ENCODE data around the gene NCAPG2.

NCAPG2 gene

GRCh38 chr7:158592541-158592940, 112.1 kb downstream of the NCAPG2 start:
- no peak for DNase-seq

GRCh38 chr7:158591944-158592343, 112.7 kb downstream of the NCAPG2 start:
- DNase-seq: no peak

- no peak for DNase-seq
Observed at GRCh38 chr7:158590181-158590530, 114.4 kb downstream of the NCAPG2 start.

GRCh38 chr7:158589653-158590052, 115.0 kb downstream of the NCAPG2 start:
- no peak for DNase-seq

- DNase-seq: no peak
Observed at GRCh38 chr7:158588878-158589442, 115.6 kb downstream of the NCAPG2 start.

GRCh38 chr7:158588085-158588877, 116.3 kb downstream of the NCAPG2 start:
- no peak for DNase-seq

GRCh38 chr7:158587162-158588084, 117.2 kb downstream of the NCAPG2 start, which contains the start of gene PTPRN2:
Gene PTPRN2, minus strand, starts transcription at chr7:158587823.
- DNase-seq: no peak

GRCh38 chr7:158586499-158587161, 118.0 kb downstream of the NCAPG2 start:
- no peak for DNase-seq

- DNase-seq: no peak
Observed at GRCh38 chr7:158585721-158586498, 118.7 kb downstream of the NCAPG2 start.

GRCh38 chr7:158584407-158584806, 120.2 kb downstream of the NCAPG2 start:
- no peak for DNase-seq

- no peak for DNase-seq
Observed at GRCh38 chr7:158583810-158584209, 120.8 kb downstream of the NCAPG2 start.

GRCh38 chr7:158583143-158583542, 121.5 kb downstream of the NCAPG2 start:
- no peak for DNase-seq

- no peak for DNase-seq
Observed at GRCh38 chr7:158582089-158582456, 122.5 kb downstream of the NCAPG2 start.

GRCh38 chr7:158581440-158582088, 123.0 kb downstream of the NCAPG2 start:
- DNase-seq: no peak

Data from SW 1271 (cell line).